A204.1 (cell line): ENCODE results near the gene RNF225.
"Not testable (repeated sequence)": the region's sequence is repeated elsewhere in the genome, so short reads cannot be mapped to it uniquely, and the experiment has no call there.

Experiments used
- FAIRE-seq: peaks from 2 replicates; lab custom pipeline; 2012; peaks lifted over from hg19 to GRCh38; lab: Jason Lieb, UNC

RNF225 gene

GRCh38 chr19:58409010-58409790, 13.7 kb downstream of the RNF225 start:
- no peak for FAIRE-seq

DNA sequence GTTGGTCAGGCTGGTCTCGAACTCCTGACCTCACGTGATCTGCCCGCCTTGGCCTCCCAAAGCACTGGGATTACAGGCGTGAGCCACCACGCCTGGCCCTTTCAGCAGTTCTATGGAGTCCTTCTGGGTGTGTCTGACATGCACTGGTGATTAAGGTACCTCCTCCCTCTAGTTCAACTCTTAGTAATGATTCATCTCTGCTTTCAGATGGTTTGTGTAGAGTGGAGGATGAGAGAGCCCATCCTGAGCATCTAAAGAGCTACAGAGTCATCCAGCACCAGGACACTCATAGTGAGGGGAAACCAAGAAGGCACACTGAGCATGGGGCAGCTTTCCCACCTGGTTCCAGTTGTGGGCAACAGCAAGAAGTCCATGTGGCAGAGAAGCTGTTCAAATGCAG, 21.1 kb downstream of the RNF225 start:
- FAIRE-seq, result no peak

- FAIRE-seq, result no peak
Observed at GRCh38 chr19:58417071-58417470, 21.6 kb downstream of the RNF225 start.

- FAIRE-seq, result no peak
Observed at GRCh38 chr19:58428617-58429016, 33.2 kb downstream of the RNF225 start.

DNA sequence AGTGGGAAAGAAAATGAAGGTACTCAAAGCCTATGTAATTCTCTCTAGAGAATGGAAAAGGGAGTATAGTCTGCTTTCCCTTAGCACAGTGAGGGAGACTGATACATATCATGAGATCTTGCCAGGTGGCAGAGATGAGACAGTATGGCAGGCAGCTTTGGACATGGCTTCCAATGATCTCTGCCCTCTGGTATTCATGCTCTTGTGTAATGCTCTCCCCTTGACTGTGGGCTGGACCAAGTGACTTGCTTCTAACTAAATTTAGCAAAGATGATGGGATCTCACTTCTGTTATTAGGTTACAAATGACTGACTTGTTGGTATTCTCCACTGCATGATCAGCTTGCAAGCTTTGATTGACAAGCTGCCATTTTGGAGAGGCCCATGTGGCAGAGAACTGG, 34.3 kb downstream of the RNF225 start:
- no peak for FAIRE-seq

DNA sequence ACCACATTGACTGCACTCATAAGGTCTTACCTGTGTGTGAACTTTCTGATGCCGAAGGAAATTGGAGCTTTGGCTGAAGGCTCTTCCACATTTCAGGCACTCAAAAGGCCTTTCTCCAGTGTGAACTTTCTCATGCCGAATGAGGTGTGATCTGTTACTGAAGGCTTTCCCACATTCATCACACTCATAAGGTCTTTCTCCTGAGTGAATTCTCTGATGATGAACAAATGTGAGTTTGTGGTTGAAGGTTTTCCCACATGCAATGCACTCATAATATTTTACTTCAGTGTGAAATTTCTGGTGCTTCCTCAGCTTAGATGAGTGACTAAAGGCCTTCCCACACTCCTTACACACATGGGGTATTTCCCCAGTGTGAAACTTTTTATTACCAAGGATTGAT, 38.8 kb downstream of the RNF225 start:
- FAIRE-seq, result no peak

DNA sequence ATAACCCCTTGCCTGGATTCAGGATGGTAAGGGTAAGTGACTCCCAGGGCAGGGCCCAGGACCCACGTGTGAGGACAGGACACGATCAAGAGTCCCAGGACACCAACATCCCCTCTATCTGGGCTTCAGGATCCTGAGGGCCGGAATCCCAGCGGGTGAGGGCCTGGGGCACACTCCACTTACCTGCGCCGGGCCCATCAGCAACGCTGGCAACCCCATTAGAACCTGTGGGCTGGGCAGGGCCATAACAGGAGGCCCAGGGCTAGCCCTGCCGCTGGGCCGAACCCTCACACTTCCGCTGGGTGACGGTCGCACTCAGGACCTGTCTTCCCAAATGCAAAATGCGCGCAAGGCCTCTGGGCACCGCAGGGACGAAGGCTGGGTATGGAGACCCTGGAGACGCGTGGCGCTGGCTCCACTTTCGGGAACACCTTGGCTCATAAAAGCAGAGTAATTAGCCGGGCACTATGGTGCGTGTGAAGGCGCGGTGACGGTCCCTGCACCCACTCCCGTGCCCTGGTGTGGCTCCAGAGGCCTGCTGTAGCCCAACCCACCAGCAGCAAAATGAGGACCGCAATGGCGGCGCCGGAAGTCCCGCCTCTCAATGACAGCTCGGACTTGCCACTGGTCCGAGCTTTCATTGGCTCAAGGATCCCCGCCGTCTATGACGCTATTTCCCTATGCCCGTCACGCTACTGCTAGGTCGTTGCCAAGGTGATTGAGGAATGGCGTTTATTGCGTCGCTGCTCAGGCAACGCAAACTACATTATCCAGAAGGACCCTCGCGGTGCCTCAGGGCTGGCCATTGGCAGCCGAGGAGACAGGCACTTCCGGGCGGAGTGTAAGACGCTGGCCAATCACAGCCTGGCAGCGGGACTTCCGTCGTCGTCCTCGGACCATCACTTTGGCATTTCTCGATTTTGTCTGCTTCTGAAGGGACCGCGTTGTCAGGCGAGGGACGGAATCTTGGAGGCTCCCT, 44.4 kb downstream of the RNF225 start, which contains the start of gene ZNF132:
TSS of gene ZNF132 (minus strand) at position 578 of the 979 bp plus-strand sequence. CDS start at position 246, 332 bp downstream.
- FAIRE-seq, result no peak

- FAIRE-seq, result no peak
Observed at GRCh38 chr19:58440556-58440955, 45.1 kb downstream of the RNF225 start.

DNA sequence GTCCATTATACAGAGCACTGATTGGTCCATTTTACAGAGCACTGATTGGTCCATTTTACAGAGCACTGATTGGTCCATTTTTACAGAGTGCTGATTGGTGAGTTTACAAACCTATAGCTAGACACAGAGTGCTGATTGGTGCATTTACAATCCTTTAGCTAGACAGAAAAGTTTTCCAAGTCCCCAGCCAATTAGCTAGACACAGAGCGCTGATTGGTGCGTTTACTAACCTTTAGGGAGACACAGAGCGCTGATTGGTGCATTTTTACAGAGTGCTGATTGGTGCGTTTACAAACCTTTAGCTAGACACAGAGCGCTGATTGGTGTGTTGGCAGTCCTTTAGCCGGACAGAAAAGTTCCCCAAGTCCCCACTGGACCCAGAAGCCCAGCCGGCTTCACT, 47.5 kb downstream of the RNF225 start:
- not testable (repeated sequence) for FAIRE-seq
